Fibroblast of the conjunctiva (primary cell): ENCODE measurements around the gene HK1.
A peak's percentile ranks its signal among the peaks of the same experiment; 100 is the strongest.

Source experiments
- DNase-seq: peaks from one replicate; pipeline ENCODE4 v3.0.0-alpha.2; 2010; ENCODE audit warnings: low read depth

Gene HK1

GRCh38 chr10:69348816-69349541 lies 70.7 kb downstream of the HK1 start:
- DNase-seq = peak; percentile 75

DNA sequence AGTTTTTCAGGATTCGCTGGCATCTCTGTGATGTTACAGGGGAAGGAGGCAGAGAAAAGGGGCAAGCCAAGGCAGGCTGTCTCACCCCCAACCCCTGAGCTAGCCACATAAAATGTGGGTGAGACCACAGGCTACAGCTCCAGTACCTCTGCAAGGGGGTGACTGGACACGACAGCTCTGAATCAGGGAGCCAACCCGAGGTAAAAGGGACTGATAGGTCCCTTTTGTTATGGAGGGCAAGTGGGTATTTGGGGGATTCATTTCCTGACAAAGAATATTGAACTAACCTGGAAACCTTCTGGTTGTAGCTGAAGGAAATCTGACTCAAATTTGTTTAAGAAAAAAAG lies 71.2 kb downstream of the HK1 start:
- DNase-seq = no peak

DNA sequence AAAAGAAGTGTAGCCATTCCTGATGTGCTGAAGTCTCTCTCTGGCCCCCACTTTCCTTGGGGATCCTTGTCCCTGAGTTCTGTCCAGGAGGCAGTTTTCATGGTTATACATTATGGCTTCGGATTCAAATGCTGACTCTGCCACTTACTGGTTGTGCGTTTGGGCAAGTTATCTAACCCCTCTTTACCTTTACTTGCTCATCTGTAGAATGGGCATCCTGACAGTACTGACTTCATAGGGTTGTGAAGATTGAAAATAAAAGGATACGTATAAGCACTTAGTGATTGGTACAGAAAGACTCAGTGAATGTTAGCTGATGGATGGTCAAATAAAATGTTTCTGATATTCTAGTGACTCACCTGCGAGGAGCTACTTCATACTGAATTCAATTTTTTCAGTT lies 73.3 kb downstream of the HK1 start:
- no peak for DNase-seq

DNA sequence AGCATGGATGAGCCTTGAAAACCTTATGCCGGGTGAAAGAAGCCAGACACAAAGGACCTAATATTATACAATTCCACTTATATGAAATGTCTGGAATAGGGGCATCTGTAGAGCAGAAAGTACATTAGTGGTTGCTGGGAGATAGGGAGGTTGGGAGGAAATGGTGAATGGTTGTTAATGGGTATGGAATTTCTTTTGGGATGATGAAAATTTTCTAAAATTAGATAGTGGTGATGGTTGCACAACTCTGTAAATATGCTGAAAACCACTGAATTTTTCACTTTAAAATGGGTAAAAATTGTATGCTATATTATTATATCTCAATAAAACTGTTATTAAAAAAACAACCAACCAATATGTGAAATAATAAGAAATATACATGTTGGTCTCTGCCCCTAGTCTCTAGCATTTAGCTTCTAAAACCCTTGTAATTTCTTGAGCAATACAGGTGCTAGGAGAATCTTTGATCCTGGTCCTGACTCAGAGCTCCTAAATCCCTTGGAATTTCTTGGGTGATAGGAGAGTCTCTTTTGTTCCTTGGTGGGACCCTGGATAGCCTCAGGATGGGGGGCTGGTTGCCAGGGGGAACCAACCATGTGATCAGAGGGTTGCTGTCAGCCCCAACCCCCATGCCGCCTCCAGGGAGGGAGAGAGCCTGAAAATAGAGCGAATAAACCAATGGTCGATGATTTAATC lies 74.4 kb downstream of the HK1 start:
- DNase-seq = no peak

- no peak for DNase-seq
These were observed 75.8 kb downstream of the HK1 start for GRCh38 chr10:69353977-69354635.

DNA sequence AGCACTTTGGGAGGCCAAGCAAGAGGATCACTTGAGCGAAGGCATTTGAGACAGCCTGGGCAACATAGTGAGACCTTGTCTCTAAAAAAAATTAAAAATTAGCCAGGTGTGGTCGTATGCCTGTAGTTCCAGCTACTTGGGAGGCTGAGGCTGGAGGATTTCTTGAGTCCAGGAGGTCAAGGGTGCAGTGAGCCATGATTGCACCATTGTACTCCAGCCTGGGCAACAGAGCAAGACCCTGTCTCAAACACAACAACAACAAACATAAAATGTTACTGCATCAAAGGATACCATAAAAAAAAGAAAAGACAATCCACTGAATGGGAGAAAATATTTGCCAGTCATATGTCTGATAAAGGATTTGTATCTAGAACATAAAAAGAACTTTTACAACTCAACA lies 77.9 kb downstream of the HK1 start:
- DNase-seq = no peak

- DNase-seq = no peak
These were observed 80.0 kb downstream of the HK1 start for GRCh38 chr10:69358148-69358795.

- no peak for DNase-seq
These were observed 80.9 kb downstream of the HK1 start for GRCh38 chr10:69359148-69359547.

- no peak for DNase-seq
These were observed 81.3 kb downstream of the HK1 start for GRCh38 chr10:69359594-69359993.

GRCh38 chr10:69360485-69361302 lies 82.4 kb downstream of the HK1 start:
- peak; percentile 74 for DNase-seq

- DNase-seq = no peak
These were observed 83.0 kb downstream of the HK1 start for GRCh38 chr10:69361303-69361614.

GRCh38 chr10:69362471-69362954 lies 84.2 kb downstream of the HK1 start:
- peak; percentile 32 for DNase-seq

DNA sequence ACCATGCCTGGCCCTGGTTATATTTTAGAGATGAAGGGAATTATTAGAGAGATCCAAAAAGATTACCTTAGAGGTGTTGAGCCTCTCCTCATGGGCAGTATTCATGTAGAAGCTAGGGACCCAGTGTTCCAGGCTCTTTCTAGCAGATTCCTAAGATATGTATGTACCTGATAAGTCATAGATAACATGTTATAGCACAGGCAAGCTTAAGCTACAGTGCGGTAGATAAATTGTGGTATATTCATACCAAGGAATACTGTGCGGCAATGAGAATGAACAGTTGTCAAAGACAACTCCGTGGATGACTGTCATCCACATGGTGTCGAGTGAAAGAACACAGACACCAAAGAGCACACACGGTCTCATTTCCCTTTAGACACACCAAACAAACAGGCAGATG lies 85.4 kb downstream of the HK1 start:
- DNase-seq = no peak

DNA sequence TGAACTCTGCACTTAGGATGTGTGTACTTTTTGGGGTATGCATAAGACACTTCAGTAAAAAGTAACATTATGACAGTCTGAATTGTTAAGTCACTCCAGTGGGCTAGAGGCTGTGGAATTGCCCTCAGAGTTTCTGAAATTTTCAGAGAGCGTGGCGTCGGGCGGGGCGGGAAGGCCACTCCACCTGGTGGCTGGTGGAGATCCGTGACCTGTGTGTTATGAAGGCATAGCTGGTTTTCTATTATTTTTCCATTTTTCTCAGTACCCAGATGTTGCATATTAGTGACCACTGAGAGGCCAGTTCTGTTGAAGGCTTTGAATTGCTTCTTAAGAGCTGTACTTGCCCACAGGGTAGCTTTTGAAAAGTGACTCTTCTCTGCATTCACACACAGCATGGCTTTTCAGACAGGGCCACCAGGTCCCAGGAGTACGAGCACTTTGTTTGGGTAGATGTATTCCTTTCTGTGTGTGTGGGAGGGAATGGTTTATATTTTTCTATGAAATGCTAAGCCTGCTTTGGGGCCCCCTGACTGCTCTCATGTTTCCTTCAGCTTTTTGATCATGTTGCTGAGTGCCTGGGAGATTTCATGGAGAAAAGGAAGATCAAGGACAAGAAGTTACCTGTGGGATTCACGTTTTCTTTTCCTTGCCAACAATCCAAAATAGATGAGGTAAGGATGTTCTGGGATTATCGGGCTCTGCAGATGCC lies 86.1 kb downstream of the HK1 start:
- DNase-seq = no peak

DNA sequence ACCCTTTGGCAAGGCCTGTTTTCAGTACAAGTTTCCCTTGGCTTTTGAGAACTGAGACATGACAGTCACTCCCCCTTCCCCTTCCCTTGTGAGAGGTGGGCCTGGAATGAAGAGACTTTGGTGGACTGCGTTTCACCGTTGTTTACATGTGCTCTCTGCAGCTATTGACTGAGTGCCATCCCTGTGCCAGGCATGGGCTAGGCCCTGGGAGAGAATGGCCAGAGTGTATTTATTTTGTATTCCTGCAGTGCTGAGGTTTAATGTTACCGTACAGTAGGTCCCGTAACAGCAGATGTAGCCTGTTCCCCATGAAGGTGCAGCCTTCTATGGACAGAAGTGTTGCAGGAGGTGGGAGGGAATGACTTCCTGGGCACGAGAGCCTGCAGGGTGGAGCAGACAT lies 88.4 kb downstream of the HK1 start:
- no peak for DNase-seq

DNA sequence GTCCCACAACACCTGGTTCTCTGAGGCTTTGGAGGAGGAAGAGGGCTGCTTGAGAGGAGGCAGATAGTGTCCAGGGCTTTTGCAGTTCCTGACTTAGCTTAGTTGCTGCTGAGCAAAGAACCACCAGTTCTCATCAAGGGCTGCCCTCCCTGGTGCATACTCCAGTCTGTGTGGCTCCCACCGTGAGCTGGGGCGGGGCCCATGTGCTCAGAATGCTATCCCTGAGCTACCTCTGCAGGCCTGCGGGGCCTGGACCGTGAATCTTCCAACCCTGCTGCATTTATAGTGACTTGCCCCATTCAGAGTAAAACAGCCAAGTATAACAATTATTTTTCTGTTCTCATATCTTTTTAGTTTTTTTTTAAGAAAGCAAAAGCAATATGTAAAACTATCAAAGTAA lies 89.2 kb downstream of the HK1 start:
- no peak for DNase-seq

DNA sequence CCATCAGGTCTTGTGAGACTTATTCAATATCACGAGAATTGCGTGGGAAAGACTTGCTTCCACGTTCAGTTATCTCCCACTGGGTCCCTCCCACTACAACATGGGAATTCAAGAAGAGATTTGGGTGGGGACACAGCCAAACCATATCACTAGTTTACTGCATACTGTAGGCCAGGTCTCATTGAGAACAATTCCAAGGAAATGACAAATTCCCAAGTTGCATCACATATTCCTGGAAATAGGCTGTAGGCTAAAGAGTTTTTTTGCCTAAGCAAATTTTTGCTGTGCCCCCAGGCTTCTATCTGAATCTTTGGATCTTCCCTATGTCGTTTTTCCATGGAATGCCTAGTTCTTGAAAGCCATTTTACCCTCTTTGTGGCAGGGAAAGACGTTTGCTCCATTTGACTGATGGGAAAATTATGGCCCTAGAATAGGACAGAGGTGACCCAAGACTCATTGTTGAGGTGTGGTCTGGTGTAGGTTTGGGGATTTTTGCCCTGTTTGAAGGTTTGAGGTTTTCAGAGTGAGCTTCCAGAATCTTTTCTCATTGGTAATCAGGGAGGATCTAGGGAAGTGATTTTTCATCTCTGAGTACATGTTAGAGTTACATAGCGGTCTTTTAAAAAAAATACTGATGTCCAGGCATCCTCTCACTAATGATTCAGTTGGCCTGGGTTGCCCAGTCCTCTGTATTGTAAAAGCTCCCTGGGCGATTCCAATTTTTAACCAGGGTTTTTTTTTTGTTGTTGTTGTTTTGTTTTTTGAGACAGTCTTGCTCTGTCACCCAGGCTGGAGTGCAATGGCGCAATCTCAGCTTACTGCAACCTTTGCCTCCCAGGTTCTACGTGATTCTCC lies 94.1 kb downstream of the HK1 start:
- no peak for DNase-seq

DNA sequence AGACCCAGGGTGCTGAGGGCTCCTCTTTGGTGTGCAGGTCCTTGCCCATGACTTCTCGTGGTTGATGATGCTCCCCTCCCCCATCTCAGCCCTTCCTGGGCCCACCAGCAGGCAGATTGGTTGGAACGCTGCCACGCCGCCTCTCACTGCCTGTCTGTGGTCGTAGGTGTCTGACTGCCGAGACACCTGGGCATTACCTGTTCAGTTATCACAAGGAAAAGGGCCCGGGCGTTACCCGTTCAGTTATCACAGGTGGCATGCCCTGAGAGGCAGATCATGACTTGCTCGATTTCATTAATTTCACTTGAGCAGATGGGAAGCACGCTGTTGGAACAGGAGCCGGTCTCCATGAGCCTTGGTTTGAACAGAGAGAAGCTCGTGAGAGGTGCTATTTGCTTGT lies 95.9 kb downstream of the HK1 start:
- no peak for DNase-seq

- DNase-seq = no peak
These were observed 96.6 kb downstream of the HK1 start for GRCh38 chr10:69374931-69375306.

GRCh38 chr10:69375307-69376151 lies 97.2 kb downstream of the HK1 start:
- DNase-seq = peak; percentile 37
